ENCODE data around the gene DPCD.

The DPCD gene

GRCh38 chr10:101570428-101571270 lies 17.5 kb upstream of the DPCD start:
- TF ChIP-seq CTCF (IDR thresholded peaks at IDR 0.05; ENCODE audit: control insufficient read depth, insufficient read depth, low read depth, low read length, missing control alignments) = no peak
- DNase-seq (ENCODE audit: low read depth) = no peak
- H3K4me3 ChIP-seq (ENCODE audit: control insufficient read depth, low read depth, low read length) = peak overlapping the region; percentile 70

GRCh38 chr10:101571271-101571925 lies 16.7 kb upstream of the DPCD start:
- TF ChIP-seq CTCF (IDR thresholded peaks at IDR 0.05; ENCODE audit: control insufficient read depth, insufficient read depth, low read depth, low read length, missing control alignments) = no peak
- no peak overlapping the region for H3K4me3 ChIP-seq (ENCODE audit: control insufficient read depth, low read depth, low read length)
- no peak for DNase-seq (ENCODE audit: low read depth)

GRCh38 chr10:101572126-101572525 lies 16.0 kb upstream of the DPCD start:
- TF ChIP-seq CTCF (IDR thresholded peaks at IDR 0.05; ENCODE audit: control insufficient read depth, insufficient read depth, low read depth, low read length, missing control alignments) = no peak
- no peak overlapping the region for H3K4me3 ChIP-seq (ENCODE audit: control insufficient read depth, low read depth, low read length)
- DNase-seq (ENCODE audit: low read depth) = no peak

- no peak for DNase-seq (ENCODE audit: low read depth)
- TF ChIP-seq CTCF (IDR thresholded peaks at IDR 0.05; ENCODE audit: control insufficient read depth, insufficient read depth, low read depth, low read length, missing control alignments) = no peak
Observed at GRCh38 chr10:101572785-101573184, 15.3 kb upstream of the DPCD start.

GRCh38 chr10:101573885-101574753 lies 14.0 kb upstream of the DPCD start:
- no peak overlapping the region for H3K4me3 ChIP-seq (ENCODE audit: control insufficient read depth, low read depth, low read length)
- no peak for DNase-seq (ENCODE audit: low read depth)
- no peak for TF ChIP-seq CTCF (IDR thresholded peaks at IDR 0.05; ENCODE audit: control insufficient read depth, insufficient read depth, low read depth, low read length, missing control alignments)

More at GRCh38 chr10:101572785-101573184, 15.3 kb upstream of the DPCD start:
- H3K4me3 ChIP-seq (ENCODE audit: control insufficient read depth, low read depth, low read length) = no peak overlapping the region

- H3K4me3 ChIP-seq (ENCODE audit: control insufficient read depth, low read depth, low read length) = no peak overlapping the region
- no peak for TF ChIP-seq CTCF (IDR thresholded peaks at IDR 0.05; ENCODE audit: control insufficient read depth, insufficient read depth, low read depth, low read length, missing control alignments)
- DNase-seq (ENCODE audit: low read depth) = no peak
Observed at GRCh38 chr10:101575091-101575490, 13.0 kb upstream of the DPCD start.

Data from AG09309 (cell line).